Tibial nerve (tissue), 4 donors: ENCODE data around the gene PLA2G3. TPM values are rescaled to one million over a fixed set of nuclear protein-coding genes. Genes with fewer than 3 reads are reported as not detected.

Experiments used
- DNase-seq, 2 donors: peaks; one replicate each; pipeline ENCODE4 v3.0.0-alpha.2; 2019; ENCODE audit warnings: low spot score in 2 of 2
- H3K27ac ChIP-seq, 4 donors: fragments of 200-600 bp; sonication (generic) in 3 of 4; one replicate each; pipeline ENCODE4 v1.5.1; 2017 to 2019; ENCODE audit warnings: mild to moderate bottlenecking in 1 of 4
- H3K27me3 ChIP-seq, 2 donors: fragments of 200-600 bp; sonication (generic) in 1 of 2; one replicate each; pipeline versions ENCODE4 v1.5.1 to v1.6.0; 2017 to 2019
- H3K36me3 ChIP-seq, 3 donors: fragments of 200-600 bp; sonication (generic); one replicate each; pipeline ENCODE4 v1.5.1; 2018 to 2019
- H3K4me1 ChIP-seq, 4 donors: fragments of 200-600 bp; sonication (generic) in 3 of 4; one replicate each; pipeline ENCODE4 v1.5.1; 2017 to 2019
- H3K4me3 ChIP-seq, 4 donors: fragments of 200-600 bp; sonication (generic) in 3 of 4; one replicate each; pipeline ENCODE4 v1.5.1; 2017 to 2019; ENCODE audit warnings: mild to moderate bottlenecking in 1 of 4, moderate library complexity in 1 of 4
- H3K9me3 ChIP-seq, 4 donors: fragments of 200-600 bp; sonication (generic) in 3 of 4; one replicate each; pipeline ENCODE4 v1.5.1; 2017 to 2019
- CTCF ChIP-seq, 5 experiments: fragments of 200-600 bp in 3 of 5; fragments of 450-650 bp in 2 of 5; sonication (generic) in 3 of 5; IDR thresholded peaks; one replicate each; pipeline ENCODE4 v1.5.1; 2016 to 2019; ENCODE audit warnings: antibody characterized with exemption in 5 of 5, mild to moderate bottlenecking in 3 of 5, moderate library complexity in 2 of 5
- EP300 ChIP-seq, 2 donors: sonication (generic); formaldehyde crosslinking; IDR thresholded peaks; one replicate each; pipeline ENCODE4 v1.6.1; 2017; ENCODE audit warnings: antibody characterized with exemption in 2 of 2, mild to moderate bottlenecking in 1 of 2
- POLR2A ChIP-seq, 2 donors: fragments of 450-650 bp; IDR thresholded peaks; one replicate each; pipeline ENCODE4 v1.6.1; 2017; ENCODE audit warnings: antibody characterized with exemption in 2 of 2, mild to moderate bottlenecking in 2 of 2, moderate library complexity in 2 of 2
- WGBS, 2 donors: methylation state at CpG; one replicate each; pipeline ENCODE4 v1.1.5; 2018; 5-methylcytosine and 5-hydroxymethylcytosine counted together
- total RNA-seq, 4 donors: library from RNA; depleted of rRNA; stranded (reverse); fragments of >200 nt; gene quantifications; one replicate each; pipeline ENCODE4 v1.1.0, GENCODE V29; 2016

The PLA2G3 gene
- total RNA-seq, 4 donors from 2014 or later: not detected

GRCh38 chr22:31094741-31095140 lies 45.6 kb downstream of the PLA2G3 start:
- H3K4me3 ChIP-seq: no peak overlapping the region
- no peak for TF ChIP-seq EP300 (IDR thresholded peaks at IDR 0.05)
- TF ChIP-seq POLR2A (IDR thresholded peaks at IDR 0.05): no peak
- TF ChIP-seq CTCF (IDR thresholded peaks at IDR 0.05): no peak
- no peak overlapping the region for H3K27ac ChIP-seq
- peaks cover 0 to 41% (median 34%) of the 10 kb centered on the region in 4 donors for H3K4me1 ChIP-seq
- 88 to 89% methylated on average over 7 of the region's 7 CpGs for WGBS, 2 donors
- H3K9me3 ChIP-seq: no peaks in the 10 kb centered on the region
- H3K36me3 ChIP-seq: peaks cover 6 to 99% (median 17%) of the 10 kb centered on the region in 3 donors
- no peak for DNase-seq
- H3K27me3 ChIP-seq: no peaks in the 10 kb centered on the region

GRCh38 chr22:31094021-31094551 lies 46.2 kb downstream of the PLA2G3 start:
- 59 to 63% methylated on average over 5 of the region's 5 CpGs for whole genome bisulfite sequencing, 2 donors
- no peak overlapping the region for H3K4me3 ChIP-seq
- no peaks in the 10 kb centered on the region for H3K9me3 ChIP-seq
- H3K27ac ChIP-seq: peak overlapping the region in 3 of 4 donors; percentile 42 to 99 (median 98)
- H3K36me3 ChIP-seq: peaks cover 6 to 99% (median 17%) of the 10 kb centered on the region in 3 donors
- H3K27me3 ChIP-seq: no peaks in the 10 kb centered on the region
- H3K4me1 ChIP-seq: peaks cover 0 to 42% (median 34%) of the 10 kb centered on the region in 4 donors
- no peak for DNase-seq
- no peak for TF ChIP-seq EP300 (IDR thresholded peaks at IDR 0.05)
- TF ChIP-seq POLR2A (IDR thresholded peaks at IDR 0.05): no peak

- no peak overlapping the region for H3K4me3 ChIP-seq
- peaks cover 0 to 42% (median 33%) of the 10 kb centered on the region in 4 donors for H3K4me1 ChIP-seq
- H3K9me3 ChIP-seq: no peaks in the 10 kb centered on the region
- no peaks in the 10 kb centered on the region for H3K27me3 ChIP-seq
- WGBS, 2 donors: 36 to 74% methylated on average over 7 to 30 of the region's 33 CpGs
- no peak for DNase-seq
- H3K27ac ChIP-seq: peak overlapping the region in 3 of 4 donors; percentile 42 to 99 (median 98)
- TF ChIP-seq CTCF (IDR thresholded peaks at IDR 0.05) (no peak), POLR2A (IDR thresholded peaks at IDR 0.05) (no peak), EP300 (IDR thresholded peaks at IDR 0.05) (no peak)
- H3K36me3 ChIP-seq: peaks cover 6 to 99% (median 17%) of the 10 kb centered on the region in 3 donors
These were observed 47.0 kb downstream of the PLA2G3 start for GRCh38 chr22:31093086-31093850.

GRCh38 chr22:31092161-31092560 lies 48.1 kb downstream of the PLA2G3 start:
- WGBS, 2 donors: 87 to 92% methylated on average over 9 of the region's 9 CpGs
- DNase-seq: no peak
- H3K36me3 ChIP-seq: peaks cover 6 to 96% (median 16%) of the 10 kb centered on the region in 3 donors
- H3K9me3 ChIP-seq: no peaks in the 10 kb centered on the region
- no peaks in the 10 kb centered on the region for H3K27me3 ChIP-seq
- peak overlapping the region; percentile 42 to 99 (median 82) for H3K27ac ChIP-seq
- peaks cover 0 to 43% (median 36%) of the 10 kb centered on the region in 4 donors for H3K4me1 ChIP-seq
- TF ChIP-seq EP300 (IDR thresholded peaks at IDR 0.05): no peak
- no peak for TF ChIP-seq POLR2A (IDR thresholded peaks at IDR 0.05)
- no peak for TF ChIP-seq CTCF (IDR thresholded peaks at IDR 0.05)
- no peak overlapping the region for H3K4me3 ChIP-seq

- no peak for TF ChIP-seq POLR2A (IDR thresholded peaks at IDR 0.05)
- TF ChIP-seq CTCF (IDR thresholded peaks at IDR 0.05): no peak
- peaks cover 0 to 51% (median 44%) of the 10 kb centered on the region in 4 donors for H3K4me1 ChIP-seq
- H3K4me3 ChIP-seq: peak overlapping the region in 1 of 4 donors; percentile 42
- 66 to 71% methylated on average over 18 to 29 of the region's 29 CpGs for whole genome bisulfite sequencing, 2 donors
- H3K9me3 ChIP-seq: no peaks in the 10 kb centered on the region
- DNase-seq: no peak
- no peaks in the 10 kb centered on the region for H3K27me3 ChIP-seq
- H3K27ac ChIP-seq: peak overlapping the region; percentile 61 to 99 (median 82)
- peaks cover 4 to 88% (median 9%) of the 10 kb centered on the region in 3 donors for H3K36me3 ChIP-seq
These were observed 49.0 kb downstream of the PLA2G3 start for GRCh38 chr22:31091106-31091975.
